Stimulated activated CD8-positive, alpha-beta memory T cell treated with anti-CD3 and anti-CD28 coated beads, Interleukin-12 subunit alpha, Interleukin-12 subunit beta, amount 100 ng/mL, for 1 hour (primary cell): ENCODE measurements around the gene FARP1.
"Not testable (repeated sequence)": the region's sequence is repeated elsewhere in the genome, so short reads cannot be mapped to it uniquely, and the experiment has no call there.

ENCODE experiments used
- DNase-seq: peaks from one replicate; pipeline ENCODE4 v3.0.0-alpha.2; 2020; ENCODE audit warnings: low read depth

FARP1 gene

DNA sequence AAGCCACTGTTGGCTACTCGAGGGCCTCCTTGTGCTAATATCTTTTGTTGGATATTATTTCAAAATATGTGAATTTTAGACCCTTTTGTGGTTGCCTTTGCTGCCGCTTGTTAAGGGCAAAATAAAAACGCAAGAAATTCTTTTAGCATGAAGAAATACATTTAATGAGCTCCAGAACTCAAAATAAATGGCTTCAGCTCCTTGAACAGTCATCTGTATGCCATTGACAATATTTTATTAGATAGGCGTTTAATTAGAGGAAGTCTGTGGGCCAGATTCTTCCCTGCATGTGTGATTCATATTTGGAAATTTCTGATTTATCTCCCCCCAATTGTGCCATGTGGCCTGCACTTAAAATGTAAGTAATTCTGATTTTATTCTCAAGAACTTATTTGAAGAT is 256.9 kb downstream of the FARP1 start:
- no peak for DNase-seq

DNA sequence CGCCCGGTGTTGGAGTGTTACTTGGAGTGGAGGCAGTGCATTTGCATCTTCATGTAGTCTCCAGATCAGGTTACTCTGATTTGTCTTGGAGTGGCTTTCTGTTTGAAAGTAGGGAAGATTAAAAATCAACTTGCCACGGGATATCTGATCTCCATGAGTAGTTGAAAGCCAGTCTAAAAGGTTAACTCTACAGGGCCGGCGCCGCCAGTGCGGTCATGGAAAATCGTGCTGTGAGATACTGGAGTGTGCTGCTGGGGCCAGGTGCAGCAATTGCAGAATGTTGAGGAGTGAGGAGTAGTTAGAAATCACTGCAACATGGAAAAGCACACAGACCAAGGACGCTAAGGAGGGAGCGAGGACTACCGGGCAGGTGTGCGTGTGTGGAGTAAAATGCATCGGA is 259.0 kb downstream of the FARP1 start:
- no peak for DNase-seq

DNA sequence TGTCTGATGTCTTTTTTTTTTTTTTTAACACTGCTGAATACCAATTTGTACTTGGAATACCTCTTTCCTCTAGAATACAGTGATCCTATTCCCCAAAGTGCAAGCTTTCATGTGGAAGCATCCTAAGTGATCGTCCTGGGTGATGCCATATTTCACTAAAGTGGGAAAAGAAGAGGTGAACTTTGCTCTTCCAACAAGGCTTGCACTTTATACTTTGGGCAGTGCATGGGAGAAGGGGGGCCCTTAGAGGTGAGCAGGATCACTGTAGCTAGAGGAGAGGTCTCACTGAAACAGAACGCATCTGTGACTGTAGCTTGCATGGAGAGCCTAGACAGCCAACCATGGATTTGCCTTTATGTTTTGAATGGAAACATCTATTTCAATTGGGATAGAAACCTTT is 260.2 kb downstream of the FARP1 start:
- no peak for DNase-seq

DNA sequence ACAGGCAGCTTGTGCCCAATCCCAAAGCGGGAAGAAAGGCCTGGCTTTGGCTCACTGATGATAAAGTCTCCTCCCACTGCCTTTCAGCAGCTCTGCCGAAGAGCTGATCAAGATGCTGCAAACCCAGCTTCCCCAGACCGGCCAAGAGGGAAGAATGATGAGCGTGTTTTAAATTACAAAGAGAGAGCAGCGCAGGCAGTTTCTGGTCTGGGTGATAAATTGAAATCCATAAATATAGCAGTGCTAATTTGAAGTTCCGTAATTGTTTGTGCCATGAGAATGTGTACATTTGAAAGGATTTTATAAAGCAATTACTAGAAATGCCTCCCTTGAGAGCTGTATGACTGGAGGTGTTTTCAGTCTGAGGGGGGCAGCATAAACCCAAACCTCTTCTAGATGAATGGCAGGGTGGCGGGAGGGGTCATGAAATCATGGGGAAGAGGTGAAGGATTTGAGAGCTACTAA is 262.2 kb downstream of the FARP1 start:
- DNase-seq = no peak

DNA sequence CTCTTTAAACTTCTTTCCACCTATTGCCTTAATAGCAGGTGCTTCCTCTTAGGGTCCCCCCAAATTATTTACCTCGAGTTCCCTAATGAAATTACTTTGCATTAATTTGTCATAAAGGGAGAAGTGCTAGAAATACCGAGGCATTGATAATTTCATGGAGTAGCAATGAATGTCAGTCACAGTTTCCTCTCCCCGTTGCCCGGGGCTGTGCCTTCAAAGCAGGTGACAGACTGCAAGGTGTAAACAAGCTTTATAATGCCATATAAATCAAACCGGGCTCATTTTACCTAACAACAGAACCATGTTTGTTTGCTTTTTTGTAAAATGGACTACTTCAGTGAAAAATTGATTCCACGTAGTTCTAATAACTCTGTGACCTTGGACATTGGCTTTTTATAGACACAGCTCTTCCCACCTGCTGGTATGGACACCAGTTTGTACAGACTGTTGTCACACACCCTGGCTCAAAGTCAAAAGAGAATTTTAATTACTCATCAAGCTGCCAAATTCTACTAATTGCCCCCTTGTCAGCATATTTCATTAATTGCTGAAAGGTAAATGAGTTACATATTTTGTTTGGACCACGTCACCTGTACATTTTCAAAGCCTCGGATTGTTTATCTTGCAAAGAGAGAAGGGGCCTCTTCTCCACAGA is 262.9 kb downstream of the FARP1 start:
- DNase-seq = no peak

DNA sequence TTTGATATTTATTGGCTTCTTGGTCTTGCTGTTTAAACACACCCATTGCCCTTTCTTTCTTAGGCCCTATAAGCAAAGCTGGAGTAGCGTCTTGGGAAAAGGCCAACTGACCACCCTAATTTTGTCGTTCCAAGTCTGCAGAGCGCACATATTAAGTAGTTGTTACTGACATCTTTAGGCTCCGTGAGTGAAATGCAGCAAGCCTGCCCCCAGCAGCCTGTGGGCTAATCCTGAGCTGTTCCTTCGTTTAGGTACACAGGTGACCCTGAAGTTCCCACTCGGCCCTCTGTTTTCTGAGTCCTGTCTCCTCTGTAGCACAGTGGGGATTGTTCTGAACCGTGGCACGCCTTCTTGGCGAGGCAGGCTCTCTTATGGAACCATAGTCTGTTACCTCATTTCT is 263.5 kb downstream of the FARP1 start:
- no peak for DNase-seq

DNA sequence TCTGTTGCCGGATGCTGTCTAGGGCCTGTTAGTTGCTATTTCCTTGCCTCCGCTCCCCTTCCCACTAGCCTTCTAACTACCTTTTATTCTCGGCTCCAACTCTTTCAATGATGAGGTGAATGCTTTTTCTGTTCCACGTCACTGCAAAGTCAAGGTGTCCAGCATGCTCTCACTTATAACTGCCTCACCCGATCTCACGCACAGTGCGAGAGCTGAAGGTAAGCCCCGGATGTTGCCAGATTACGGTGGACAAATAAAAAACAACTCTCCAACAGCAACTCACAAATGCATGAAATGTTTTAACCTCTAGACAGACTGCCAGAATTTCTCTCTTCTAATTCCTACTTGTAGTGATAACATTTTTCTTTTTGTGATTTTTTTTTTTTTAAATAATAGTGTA is 264.1 kb downstream of the FARP1 start:
- no peak for DNase-seq

DNA sequence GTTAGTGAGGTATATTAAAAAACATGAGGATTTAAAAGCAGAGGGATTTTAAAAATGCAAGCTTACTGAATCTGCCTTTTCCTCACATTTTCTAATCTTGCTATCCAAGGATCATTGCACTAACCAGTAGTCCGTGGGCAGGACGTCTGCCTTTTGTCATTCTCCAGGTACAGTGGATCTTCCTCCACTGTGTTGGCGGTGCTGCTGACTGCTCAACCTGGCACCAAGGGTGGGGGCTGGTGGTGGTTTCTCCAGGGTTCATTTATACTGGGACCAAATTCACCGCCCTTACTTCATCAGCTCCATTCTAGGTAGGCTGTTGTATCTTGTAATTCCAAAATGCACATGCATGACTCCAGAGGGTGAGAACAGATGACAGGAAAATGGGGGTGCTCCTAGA is 264.7 kb downstream of the FARP1 start:
- no peak for DNase-seq

DNA sequence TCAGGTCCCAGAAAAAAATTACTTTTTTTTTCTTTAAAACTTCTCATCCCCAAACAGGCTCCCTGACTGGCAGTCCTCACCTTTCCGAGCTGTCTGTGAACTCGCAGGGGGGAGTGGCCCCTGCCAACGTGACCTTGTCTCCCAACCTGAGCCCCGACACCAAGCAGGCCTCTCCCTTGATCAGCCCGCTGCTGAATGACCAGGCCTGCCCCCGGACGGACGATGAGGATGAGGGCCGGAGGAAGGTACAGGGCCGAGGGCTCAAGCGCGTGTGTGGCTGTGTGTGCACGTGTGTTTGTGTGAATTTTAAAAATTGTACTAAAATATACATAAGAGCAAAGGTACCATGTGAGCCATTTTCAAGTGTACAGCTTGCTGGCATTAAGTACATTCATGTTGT is 266.4 kb downstream of the FARP1 start:
- DNase-seq = no peak

DNA sequence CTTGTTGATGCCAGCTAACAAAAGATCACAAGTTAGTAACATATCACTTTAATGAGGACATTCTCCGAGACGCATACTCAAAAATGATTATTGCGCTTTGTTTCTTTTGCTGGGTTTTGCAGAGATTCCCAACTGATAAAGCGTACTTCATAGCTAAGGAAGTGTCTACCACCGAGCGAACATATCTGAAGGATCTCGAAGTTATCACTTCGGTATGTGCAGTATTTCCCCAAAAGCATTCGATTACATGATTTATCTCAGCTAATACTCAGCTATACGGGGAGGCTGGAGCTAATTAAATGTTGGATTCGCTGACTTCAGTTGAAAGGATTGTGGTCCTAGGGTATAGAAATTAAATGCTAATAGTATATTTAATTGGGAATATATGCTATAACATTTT is 267.7 kb downstream of the FARP1 start:
- DNase-seq = no peak

DNA sequence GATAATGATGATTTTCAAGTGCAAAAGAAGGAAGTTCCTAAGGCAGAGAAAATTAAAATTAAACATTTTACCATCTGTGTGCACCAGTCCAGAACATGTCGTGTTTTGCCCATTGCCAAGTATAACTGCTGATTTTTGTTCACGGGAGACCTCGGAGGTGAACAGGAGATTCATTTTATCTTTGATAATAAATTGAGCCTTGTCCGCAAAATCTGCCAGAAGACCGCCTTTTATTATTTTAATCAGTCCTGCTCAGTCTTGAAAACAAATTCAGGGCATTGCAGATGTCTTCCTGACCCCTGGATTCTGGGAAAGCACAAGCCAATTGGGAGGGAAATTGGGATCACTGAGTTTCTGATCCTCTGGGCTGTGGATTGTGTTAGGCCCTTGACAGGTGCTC is 268.1 kb downstream of the FARP1 start:
- DNase-seq = no peak

DNA sequence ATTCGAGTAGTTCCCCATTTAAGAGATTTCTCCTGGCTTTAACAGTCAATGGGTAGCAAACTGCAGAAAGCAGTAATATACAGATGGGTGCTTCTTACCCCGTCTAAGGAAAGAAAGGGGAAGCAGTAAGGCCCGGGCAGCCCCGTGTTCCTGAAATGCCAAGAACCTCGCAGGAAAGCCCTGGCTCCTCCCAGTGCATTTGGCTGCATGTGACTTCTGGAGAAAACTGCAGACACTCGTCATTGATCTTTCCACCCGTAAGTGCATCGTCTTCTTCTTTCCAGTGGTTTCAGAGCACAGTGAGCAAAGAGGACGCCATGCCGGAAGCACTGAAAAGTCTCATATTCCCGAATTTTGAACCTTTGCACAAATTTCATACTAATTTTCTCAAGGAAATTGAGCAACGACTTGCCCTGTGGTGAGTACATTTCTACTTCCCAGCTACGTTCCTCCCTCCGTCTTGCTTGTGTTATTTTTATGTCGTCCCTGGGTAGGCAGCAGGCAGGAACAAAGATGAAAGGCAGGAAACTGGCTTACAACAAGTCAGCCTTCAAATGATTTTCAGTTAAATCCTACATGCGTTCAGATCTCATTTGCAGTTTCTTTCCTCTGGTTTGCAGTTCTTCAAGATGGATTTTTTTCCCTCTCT is 268.8 kb downstream of the FARP1 start:
- no peak for DNase-seq

DNA sequence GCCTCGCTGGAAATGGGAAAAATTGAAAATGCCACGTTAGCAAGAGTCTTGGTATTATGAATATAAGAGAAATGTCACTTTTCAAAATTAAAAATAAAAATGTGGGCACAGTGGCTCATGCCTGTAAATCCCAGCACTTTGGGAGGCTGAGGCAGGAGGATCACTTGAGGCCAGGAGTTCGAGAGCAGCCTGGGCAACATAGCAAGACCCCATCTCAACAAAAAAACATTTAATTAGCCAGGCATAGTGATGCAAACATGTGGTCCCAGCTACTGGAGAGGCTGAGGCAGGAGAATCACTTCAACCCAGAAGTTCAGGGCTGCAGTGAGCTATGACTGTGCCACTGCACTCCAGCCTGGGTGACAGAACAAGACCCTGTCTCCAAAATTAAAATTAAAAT is 270.4 kb downstream of the FARP1 start:
- DNase-seq = not testable (repeated sequence)

DNA sequence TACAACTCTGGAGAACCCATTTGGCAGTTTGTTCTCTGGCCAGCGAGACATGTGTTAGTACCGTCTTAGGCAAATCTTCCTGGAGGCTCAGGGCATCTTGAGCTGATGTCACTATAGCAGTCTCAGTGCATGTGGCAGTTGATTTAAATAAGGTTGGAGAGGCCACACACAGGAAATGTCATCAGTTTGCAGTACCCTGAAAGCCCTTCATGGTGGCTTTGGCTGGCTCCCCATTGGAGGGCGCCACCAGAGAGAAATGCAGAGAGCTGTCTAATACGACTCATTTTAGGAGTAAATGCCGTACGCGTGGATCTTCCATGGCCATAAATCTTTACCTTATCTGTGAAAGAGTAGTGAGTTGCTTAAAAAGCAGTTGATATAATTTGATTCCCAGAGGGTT is 270.9 kb downstream of the FARP1 start:
- no peak for DNase-seq

DNA sequence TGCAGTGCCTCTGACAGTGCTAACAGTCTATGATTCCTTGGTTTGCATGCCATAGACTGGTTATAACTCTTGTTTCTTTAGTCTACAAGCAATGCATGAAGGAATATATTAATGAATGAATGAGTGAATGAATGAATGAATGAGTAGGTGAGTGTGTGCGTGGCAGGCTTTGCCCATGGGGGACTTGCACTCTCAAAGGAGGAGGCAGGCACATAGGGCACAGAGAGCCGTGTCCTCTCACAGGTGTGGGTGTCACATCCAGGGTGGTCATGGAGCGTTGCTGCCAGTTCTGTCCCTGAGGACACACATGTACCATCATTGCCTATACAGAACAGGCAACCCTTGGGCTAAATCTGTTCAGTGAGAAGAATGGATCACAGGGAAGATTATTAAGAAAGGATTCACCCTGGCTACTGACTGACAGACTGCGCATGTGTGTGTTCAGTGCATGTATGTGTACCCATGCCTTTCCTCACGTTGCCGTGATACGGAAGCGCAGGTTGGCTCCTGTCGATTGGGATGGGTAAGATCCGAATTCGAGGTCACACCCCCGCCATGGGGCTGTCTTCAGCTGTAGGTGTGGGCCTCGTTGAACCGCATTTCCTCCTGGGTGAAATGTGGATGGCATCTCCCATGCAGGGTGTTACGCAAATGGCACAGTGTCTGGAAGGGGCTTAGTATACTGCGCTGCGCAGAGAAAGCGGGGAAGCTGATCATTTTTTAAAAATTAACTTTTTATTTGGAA is 272.6 kb downstream of the FARP1 start:
- no peak for DNase-seq

DNA sequence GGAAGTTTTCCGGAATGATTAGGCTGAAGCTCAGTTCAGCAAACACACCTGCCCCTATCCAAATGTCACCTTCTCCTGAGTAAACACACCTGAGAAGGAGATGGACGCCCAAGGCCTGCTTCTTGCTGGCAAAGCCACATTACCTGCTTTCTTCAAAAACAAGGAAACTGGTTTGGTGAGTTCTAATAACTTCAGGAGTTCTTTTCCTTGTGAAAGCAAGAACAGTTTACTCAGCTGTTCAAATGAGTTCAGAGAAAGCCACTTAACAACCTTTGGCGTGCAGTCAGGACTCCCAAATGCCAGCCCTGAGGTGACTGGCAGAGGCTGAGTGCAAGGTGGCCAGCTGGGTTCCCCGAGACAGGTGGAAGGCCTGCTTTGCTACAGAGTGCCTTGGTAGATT is 273.5 kb downstream of the FARP1 start:
- DNase-seq = no peak

DNA sequence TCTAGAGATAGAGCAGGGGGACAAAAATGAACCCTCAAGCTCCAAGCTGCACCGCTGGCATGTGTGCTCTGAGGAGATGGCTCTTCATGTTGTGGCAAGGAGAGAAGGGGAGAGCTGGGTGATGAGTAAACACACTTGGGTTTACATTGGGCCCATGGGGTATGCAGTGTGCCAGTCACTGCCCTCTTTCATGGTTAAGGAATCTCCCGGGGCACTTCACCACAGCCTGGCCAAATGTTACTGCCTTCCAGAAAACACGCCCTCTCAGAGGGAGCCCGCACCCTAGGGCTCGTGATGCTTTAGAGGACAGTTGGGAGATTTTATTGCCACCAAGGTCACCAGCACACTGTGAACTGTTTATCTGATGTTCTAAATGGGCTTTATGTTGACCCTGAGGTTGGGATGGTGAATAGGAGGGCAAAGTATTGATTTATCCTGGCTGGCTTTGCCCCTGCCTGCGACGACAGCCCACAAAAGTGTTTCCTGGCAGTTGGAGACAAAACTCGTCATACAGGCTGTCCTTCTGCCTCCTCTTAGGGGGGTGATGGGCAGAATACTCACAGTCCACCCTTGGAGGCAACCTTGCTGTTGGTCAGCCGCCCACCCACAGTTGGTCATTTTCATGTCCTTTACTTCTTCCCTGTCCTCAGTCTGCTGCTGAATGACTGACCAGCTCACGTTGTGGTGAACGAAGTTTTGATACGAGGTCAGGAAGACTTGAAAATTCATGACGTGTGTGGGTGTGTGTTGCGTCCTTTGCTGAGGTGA is 277.1 kb downstream of the FARP1 start:
- no peak for DNase-seq

DNA sequence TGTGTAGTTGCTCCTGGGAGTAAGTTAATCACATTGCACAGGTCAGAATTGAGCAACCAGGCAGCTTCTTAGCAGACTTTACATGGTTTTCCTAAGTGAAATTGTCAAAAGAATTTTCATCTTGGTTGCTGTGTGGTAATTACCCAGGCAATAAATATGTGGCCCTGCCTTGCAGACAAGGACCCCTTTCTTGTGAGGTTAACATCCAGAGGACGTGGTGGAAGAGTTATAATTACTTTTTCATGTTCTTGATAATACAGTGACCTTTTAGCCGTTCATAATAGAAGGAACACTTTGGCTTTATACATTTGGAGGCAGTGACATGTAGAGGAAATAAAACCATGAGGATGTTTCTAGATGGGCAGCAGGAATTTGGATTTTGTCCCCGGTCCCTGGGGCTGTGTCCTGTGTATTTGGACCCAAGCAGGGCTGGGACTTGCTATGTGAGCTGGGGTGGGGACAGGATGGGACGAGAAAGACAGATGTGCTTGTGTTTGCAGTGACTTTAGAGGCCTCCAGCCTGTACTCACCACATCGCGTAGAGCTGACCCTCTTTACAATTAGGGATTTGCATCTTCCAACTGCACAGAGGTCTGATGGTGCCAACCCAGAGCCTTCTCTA is 277.8 kb downstream of the FARP1 start:
- no peak for DNase-seq

DNA sequence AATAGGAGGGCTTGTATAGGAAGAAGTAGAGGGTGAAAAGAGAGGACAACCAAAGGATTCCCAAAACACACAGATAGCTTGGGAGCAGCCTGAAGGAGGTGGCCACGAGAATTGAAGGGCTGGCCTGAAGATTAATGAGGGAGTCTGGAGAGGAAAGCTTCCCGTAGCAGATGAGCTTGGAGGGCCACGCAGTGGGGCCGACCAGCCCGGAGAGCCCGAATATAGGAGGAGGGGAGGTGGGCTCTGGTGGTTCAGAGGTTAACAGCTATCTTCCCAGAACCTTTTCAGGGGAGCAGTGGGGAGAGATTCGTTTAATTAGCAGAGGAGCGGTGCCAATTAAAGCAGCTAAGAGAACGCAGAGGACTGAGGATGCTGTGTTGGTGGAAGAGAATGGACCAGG is 279.2 kb downstream of the FARP1 start:
- no peak for DNase-seq

DNA sequence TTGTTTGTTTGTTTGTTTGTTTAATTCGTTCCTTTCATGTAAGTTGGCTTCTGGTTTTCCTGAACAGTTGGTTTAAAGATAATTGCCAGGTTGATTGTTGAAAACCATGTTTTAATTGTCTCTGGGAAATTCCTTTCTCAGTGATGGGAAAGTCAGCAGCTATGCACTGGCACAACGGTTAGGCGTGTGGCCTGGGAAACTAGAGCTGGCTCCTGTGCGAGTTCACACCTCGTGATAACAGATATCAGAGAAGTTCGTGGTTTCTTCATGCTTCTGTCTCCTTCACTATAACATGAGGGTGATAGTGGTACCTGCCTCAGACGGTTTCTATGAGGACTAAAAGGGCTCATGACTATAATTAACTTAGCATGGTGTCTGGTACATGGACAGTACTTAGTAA is 280.5 kb downstream of the FARP1 start:
- DNase-seq = no peak

DNA sequence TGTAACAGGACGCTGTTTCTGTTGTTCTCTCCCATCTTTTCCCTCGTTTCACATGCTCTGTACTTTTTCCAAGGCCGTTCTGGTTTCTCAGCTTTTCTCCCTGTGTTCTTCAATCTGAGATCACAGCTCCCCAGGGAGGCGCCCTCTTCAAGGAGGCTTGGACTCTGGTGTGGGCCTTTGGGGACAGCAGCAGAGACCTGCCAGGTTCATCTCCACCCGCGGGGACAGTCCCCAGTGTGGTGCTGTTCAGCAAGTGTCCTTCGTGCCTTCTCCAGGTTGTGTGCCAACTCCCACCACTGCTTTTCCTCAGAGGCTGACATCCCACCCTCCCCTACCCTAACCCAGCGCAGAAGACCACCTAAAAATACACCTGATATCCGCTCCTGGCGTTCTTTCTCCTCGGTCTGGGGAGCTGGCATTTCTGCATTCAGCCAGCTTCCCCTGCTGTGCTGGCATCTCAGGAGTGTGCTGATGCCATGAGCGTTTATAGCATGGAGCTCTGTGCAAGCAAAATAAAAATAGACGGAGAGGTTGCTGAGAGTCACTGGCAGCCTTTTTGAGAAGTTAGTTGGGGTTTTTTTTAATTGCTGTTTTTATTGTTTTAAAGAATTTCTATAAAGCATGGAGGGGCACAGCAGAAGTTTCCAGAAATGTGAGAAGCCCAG is 284.6 kb downstream of the FARP1 start:
- no peak for DNase-seq
